DOHH2 (cell line): ENCODE data around the gene GALNT7.
A peak's percentile ranks its signal among the peaks of the same experiment; 100 is the strongest.

Experiments used
- CTCF ChIP-seq: fragments of 200-600 bp; sonication (generic); IDR thresholded peaks from one replicate; pipeline ENCODE4 v1.5.1; 2014; ENCODE audit warnings: antibody characterized with exemption, mild to moderate bottlenecking, low read depth, low read length; ENCODE audit not compliant: poor library complexity, severe bottlenecking
- EZH2phosphoT487 ChIP-seq: fragments of 200-600 bp; sonication (generic); IDR thresholded peaks from 2 replicates; pipeline ENCODE4 v1.6.1; 2017; ENCODE audit warnings: borderline replicate concordance, mild to moderate bottlenecking, antibody characterized with exemption, low read length, moderate library complexity, mixed read lengths

- TF ChIP-seq CTCF (peak; percentile 39), EZH2phosphoT487 (no peak)
Observed at GRCh38 chr4:173360587-173361221, 192.1 kb downstream of the GALNT7 start.
